ENCODE results near the gene CDH8.

The CDH8 gene

DNA sequence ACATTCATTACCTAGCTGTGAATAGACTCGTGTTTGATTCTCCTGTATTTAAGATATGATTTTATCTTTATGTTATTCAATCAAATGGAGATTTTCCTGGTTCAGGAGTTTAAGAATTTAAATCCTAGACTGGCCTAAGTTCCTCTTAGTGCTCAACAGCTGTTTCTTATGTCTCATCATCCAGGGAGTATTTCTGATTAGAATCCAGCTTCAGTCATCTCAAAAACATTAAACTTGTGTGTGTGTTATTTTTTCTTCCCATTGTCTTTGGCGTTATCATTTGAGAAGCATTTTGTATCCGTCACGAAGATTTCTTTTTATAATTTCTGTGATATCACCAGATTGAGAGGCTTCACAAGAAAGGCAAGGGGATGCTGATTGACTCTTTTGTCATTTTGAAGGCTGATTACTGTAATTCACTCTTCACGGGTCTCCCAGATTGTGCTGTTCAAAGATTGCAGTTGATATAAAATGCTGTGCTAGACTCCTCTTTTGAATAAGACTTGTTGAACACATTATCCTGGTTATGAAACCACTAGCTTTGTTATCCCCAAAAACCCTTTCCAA is 204.8 kb downstream of the CDH8 start:
- Histone ChIP-seq H3K9ac (ENCODE audit: low read depth in 1 of 2, low read length in 2 of 2) (no peak overlapping the region), H3K27ac (ENCODE audit: low read depth in 2 of 2, low read length in 2 of 2) (no peak overlapping the region), H3K4me3 (ENCODE audit: low read length in 2 of 2) (no peak overlapping the region), H3K27me3 (ENCODE audit: control insufficient read depth in 2 of 2, insufficient read depth in 2 of 2, low read length in 2 of 2) (no peaks in the 10 kb centered on the region), H3K4me1 (ENCODE audit: control insufficient read depth in 2 of 2, insufficient read depth in 2 of 2, low read length in 2 of 2) (no peaks in the 10 kb centered on the region), H3K36me3 (ENCODE audit: control insufficient read depth in 2 of 2, insufficient read depth in 2 of 2, low read length in 2 of 2) (no peaks in the 10 kb centered on the region), H3K9me3 (ENCODE audit: control insufficient read depth in 2 of 2, low read length in 2 of 2) (no peaks in the 10 kb centered on the region)

DNA sequence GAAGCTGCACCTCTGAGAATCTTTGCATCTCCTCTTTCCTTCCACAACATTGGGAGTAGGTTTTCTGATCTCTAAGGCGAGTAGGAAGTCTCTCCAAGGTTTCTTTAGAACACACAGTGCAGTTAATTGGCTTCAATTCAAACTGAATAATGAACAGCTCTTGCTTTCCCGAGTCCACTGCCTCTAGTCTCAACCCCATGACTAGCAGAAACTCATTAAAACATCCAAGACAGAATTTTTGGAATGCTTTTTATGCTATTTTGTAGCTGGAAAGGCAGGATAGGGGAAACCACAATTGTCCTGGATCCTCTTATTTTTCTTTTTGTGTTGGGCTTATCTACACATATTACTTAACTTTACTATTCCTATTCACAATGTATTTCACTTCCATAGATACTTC is 206.6 kb downstream of the CDH8 start:
- H3K9ac ChIP-seq (ENCODE audit: low read depth in 1 of 2, low read length in 2 of 2) = no peak overlapping the region
- no peak overlapping the region for H3K4me3 ChIP-seq (ENCODE audit: low read length in 2 of 2)
- H3K36me3 ChIP-seq (ENCODE audit: control insufficient read depth in 2 of 2, insufficient read depth in 2 of 2, low read length in 2 of 2) = no peaks in the 10 kb centered on the region
- no peaks in the 10 kb centered on the region for H3K4me1 ChIP-seq (ENCODE audit: control insufficient read depth in 2 of 2, insufficient read depth in 2 of 2, low read length in 2 of 2)
- H3K9me3 ChIP-seq (ENCODE audit: control insufficient read depth in 2 of 2, low read length in 2 of 2) = no peaks in the 10 kb centered on the region
- H3K27ac ChIP-seq (ENCODE audit: low read depth in 2 of 2, low read length in 2 of 2) = no peak overlapping the region
- H3K27me3 ChIP-seq (ENCODE audit: control insufficient read depth in 2 of 2, insufficient read depth in 2 of 2, low read length in 2 of 2) = no peaks in the 10 kb centered on the region

DNA sequence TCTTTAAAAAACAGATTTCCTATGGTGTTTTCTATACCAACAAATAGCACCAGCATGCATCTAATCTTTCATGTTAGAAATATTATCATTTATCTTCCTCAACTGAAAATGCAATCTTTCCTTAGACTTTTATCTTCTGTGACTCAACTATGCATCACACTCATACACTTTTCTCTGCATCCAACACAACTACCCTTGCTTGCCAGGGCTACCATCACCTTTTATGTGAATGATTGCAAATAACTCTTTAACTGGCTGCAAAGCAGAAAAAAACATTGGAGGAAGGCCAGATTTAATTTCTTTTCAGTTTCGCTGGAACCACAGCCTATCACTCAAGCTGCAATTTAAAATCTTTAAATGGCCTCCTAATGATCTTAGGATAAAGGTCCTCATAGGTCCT is 212.9 kb downstream of the CDH8 start:
- H3K4me3 ChIP-seq (ENCODE audit: low read length in 2 of 2) = no peak overlapping the region
- H3K27ac ChIP-seq (ENCODE audit: low read depth in 2 of 2, low read length in 2 of 2) = no peak overlapping the region
- H3K9me3 ChIP-seq (ENCODE audit: control insufficient read depth in 2 of 2, low read length in 2 of 2) = no peaks in the 10 kb centered on the region
- no peaks in the 10 kb centered on the region for H3K27me3 ChIP-seq (ENCODE audit: control insufficient read depth in 2 of 2, insufficient read depth in 2 of 2, low read length in 2 of 2)
- H3K9ac ChIP-seq (ENCODE audit: low read depth in 1 of 2, low read length in 2 of 2) = no peak overlapping the region
- no peaks in the 10 kb centered on the region for H3K4me1 ChIP-seq (ENCODE audit: control insufficient read depth in 2 of 2, insufficient read depth in 2 of 2, low read length in 2 of 2)
- H3K36me3 ChIP-seq (ENCODE audit: control insufficient read depth in 2 of 2, insufficient read depth in 2 of 2, low read length in 2 of 2) = no peaks in the 10 kb centered on the region

DNA sequence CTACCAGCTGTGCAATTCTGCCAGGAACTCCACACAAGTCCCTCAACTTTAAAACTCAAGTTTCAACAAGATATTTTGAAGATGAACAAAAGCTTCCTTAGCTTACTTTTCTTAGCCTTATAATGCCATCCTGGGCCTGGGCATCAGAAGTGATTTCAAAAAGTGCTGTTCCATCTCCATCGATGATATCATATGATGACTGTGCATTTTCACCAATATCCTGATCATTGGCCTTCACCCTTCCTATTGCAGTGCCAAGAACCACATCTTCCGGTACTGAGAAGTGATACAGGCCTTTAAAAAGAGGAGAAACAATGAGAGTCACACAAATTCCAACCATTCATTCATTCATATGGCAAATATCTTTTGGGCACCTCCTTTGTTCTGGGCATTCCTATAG is 215.4 kb downstream of the CDH8 start:
- Histone ChIP-seq H3K4me1 (ENCODE audit: control insufficient read depth in 2 of 2, insufficient read depth in 2 of 2, low read length in 2 of 2) (no peaks in the 10 kb centered on the region), H3K4me3 (ENCODE audit: low read length in 2 of 2) (no peak overlapping the region), H3K9ac (ENCODE audit: low read depth in 1 of 2, low read length in 2 of 2) (no peak overlapping the region), H3K9me3 (ENCODE audit: control insufficient read depth in 2 of 2, low read length in 2 of 2) (no peaks in the 10 kb centered on the region), H3K27me3 (ENCODE audit: control insufficient read depth in 2 of 2, insufficient read depth in 2 of 2, low read length in 2 of 2) (no peaks in the 10 kb centered on the region), H3K27ac (ENCODE audit: low read depth in 2 of 2, low read length in 2 of 2) (no peak overlapping the region), H3K36me3 (ENCODE audit: control insufficient read depth in 2 of 2, insufficient read depth in 2 of 2, low read length in 2 of 2) (no peaks in the 10 kb centered on the region)

DNA sequence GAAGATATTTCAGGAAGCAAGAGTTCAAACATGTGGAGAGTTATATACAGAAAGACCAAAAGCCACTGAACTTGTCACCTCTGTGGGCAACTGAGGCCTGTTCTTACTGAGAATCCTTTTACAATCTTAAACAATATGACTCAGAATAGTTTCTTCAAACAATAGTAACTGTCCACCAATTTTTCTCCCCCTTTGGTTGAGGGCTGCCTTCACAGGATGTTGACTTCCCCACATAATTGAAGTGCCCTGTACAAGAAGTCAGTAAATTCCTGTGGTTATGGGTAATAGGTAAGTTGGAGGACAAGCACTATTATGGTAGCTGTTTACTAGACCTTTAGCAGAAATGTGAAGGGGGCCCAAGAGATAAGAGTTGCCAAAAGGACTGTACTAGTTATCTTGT is 215.8 kb downstream of the CDH8 start:
- no peaks in the 10 kb centered on the region for H3K27me3 ChIP-seq (ENCODE audit: control insufficient read depth in 2 of 2, insufficient read depth in 2 of 2, low read length in 2 of 2)
- H3K4me1 ChIP-seq (ENCODE audit: control insufficient read depth in 2 of 2, insufficient read depth in 2 of 2, low read length in 2 of 2) = no peaks in the 10 kb centered on the region
- H3K27ac ChIP-seq (ENCODE audit: low read depth in 2 of 2, low read length in 2 of 2) = no peak overlapping the region
- no peaks in the 10 kb centered on the region for H3K36me3 ChIP-seq (ENCODE audit: control insufficient read depth in 2 of 2, insufficient read depth in 2 of 2, low read length in 2 of 2)
- no peak overlapping the region for H3K9ac ChIP-seq (ENCODE audit: low read depth in 1 of 2, low read length in 2 of 2)
- no peaks in the 10 kb centered on the region for H3K9me3 ChIP-seq (ENCODE audit: control insufficient read depth in 2 of 2, low read length in 2 of 2)
- no peak overlapping the region for H3K4me3 ChIP-seq (ENCODE audit: low read length in 2 of 2)

DNA sequence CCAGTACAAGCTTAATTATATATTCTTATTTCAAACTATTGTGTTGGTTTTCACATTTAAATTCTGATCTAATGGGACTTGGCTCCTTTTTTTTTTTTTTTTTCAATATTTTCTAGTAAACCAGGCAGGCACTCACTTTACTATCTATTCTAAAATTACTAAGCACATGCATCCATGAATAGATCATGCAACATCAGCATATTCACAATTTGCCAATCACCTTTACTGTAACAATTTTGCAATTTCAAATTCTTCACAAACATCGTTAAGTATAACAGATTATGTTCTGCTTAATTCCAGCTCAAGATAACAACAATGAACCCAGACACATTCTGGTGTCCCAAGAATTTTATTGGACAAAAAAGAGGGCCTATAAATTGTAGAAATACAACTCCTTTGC is 217.4 kb downstream of the CDH8 start:
- Histone ChIP-seq H3K4me1 (ENCODE audit: control insufficient read depth in 2 of 2, insufficient read depth in 2 of 2, low read length in 2 of 2) (no peaks in the 10 kb centered on the region), H3K27ac (ENCODE audit: low read depth in 2 of 2, low read length in 2 of 2) (no peak overlapping the region), H3K36me3 (ENCODE audit: control insufficient read depth in 2 of 2, insufficient read depth in 2 of 2, low read length in 2 of 2) (no peaks in the 10 kb centered on the region), H3K4me3 (ENCODE audit: low read length in 2 of 2) (no peak overlapping the region), H3K9me3 (ENCODE audit: control insufficient read depth in 2 of 2, low read length in 2 of 2) (no peaks in the 10 kb centered on the region), H3K9ac (ENCODE audit: low read depth in 1 of 2, low read length in 2 of 2) (no peak overlapping the region), H3K27me3 (ENCODE audit: control insufficient read depth in 2 of 2, insufficient read depth in 2 of 2, low read length in 2 of 2) (no peaks in the 10 kb centered on the region)

DNA sequence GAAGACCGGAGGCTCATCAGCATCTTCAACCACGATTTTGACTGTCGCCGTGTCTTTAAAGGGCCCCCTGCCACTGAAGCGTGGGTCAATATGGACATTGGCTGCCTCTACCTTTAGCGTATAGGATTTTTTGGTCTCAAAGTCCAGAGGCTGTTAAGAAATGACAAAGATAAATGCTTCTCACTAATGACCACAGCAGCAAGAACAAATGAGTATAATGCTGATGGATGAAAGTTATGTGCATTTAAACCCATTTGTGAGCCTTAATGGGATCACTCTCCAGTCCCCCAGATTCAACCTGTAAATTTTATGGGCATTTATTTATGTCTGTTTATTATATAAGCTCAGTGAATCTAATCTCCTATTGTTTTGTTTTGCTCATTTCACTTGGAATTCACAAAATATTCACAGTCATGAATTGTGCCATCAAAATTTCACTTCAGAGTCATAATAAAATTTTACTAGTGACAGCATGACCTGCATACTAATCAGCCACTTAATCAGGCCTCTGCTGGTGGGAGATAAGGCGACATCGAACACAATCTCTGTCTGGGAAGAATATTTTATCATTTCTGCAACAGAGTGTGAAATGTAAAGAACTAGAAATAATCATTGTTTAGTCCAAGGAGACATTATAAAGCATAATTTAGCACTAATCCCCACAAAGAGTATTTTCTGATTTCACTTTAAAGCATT is 218.5 kb downstream of the CDH8 start:
- Histone ChIP-seq H3K27me3 (ENCODE audit: control insufficient read depth in 2 of 2, insufficient read depth in 2 of 2, low read length in 2 of 2) (no peaks in the 10 kb centered on the region), H3K4me3 (ENCODE audit: low read length in 2 of 2) (no peak overlapping the region), H3K9me3 (ENCODE audit: control insufficient read depth in 2 of 2, low read length in 2 of 2) (no peaks in the 10 kb centered on the region), H3K36me3 (ENCODE audit: control insufficient read depth in 2 of 2, insufficient read depth in 2 of 2, low read length in 2 of 2) (no peaks in the 10 kb centered on the region), H3K9ac (ENCODE audit: low read depth in 1 of 2, low read length in 2 of 2) (no peak overlapping the region), H3K27ac (ENCODE audit: low read depth in 2 of 2, low read length in 2 of 2) (no peak overlapping the region), H3K4me1 (ENCODE audit: control insufficient read depth in 2 of 2, insufficient read depth in 2 of 2, low read length in 2 of 2) (no peaks in the 10 kb centered on the region)

DNA sequence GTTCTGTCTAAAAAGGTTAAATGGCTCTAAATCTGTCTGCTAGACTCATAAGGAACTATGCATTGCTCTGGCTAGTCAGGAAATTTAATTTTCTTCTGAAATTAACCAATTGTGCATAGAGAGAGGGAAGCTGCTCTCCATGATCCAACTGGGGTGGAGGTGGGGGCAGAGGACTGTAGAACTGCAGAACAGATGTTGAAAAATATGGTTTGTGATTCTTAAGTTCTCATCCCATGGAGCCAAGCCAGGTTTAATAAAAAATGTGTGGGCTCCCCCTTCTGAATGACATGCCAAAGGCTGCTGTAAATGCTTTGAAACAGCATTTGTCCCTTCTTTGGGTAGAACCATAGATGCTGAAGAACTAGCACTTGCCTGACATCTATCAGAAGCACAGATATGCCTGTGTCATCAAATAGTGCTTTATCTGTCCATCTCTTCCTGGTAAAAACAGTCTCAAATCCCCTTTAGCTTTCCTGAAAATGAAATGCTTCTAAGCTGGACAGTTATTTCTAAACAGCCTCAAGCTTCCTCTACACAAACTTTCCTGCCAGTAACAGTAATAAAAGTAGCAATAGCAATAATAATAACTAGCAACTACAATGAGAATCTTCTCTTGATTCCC is 221.4 kb downstream of the CDH8 start:
- no peaks in the 10 kb centered on the region for H3K27me3 ChIP-seq (ENCODE audit: control insufficient read depth in 2 of 2, insufficient read depth in 2 of 2, low read length in 2 of 2)
- no peaks in the 10 kb centered on the region for H3K4me1 ChIP-seq (ENCODE audit: control insufficient read depth in 2 of 2, insufficient read depth in 2 of 2, low read length in 2 of 2)
- H3K9ac ChIP-seq (ENCODE audit: low read depth in 1 of 2, low read length in 2 of 2) = no peak overlapping the region
- no peaks in the 10 kb centered on the region for H3K36me3 ChIP-seq (ENCODE audit: control insufficient read depth in 2 of 2, insufficient read depth in 2 of 2, low read length in 2 of 2)
- no peaks in the 10 kb centered on the region for H3K9me3 ChIP-seq (ENCODE audit: control insufficient read depth in 2 of 2, low read length in 2 of 2)
- H3K4me3 ChIP-seq (ENCODE audit: low read length in 2 of 2) = no peak overlapping the region
- H3K27ac ChIP-seq (ENCODE audit: low read depth in 2 of 2, low read length in 2 of 2) = no peak overlapping the region

DNA sequence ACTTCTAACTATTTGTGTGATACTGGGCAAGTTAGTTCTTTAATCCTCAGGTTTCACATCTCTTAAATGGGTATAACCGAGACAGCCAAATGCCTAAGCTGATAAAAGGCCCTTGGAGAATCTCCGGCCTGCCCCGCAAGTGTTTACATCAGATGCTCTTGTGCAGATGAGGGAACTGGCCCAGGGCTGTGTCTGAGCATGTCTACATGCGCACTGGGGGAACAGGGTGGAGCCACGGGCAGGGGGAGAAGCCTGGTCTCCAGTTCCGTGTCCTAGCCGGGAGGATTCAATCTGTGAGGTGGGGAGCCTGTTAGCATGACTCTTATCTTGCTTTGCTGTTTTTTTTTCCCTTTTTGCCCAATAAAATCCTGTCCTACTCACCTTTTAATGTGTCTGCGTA is 222.9 kb downstream of the CDH8 start:
- H3K27me3 ChIP-seq (ENCODE audit: control insufficient read depth in 2 of 2, insufficient read depth in 2 of 2, low read length in 2 of 2) = no peaks in the 10 kb centered on the region
- no peaks in the 10 kb centered on the region for H3K4me1 ChIP-seq (ENCODE audit: control insufficient read depth in 2 of 2, insufficient read depth in 2 of 2, low read length in 2 of 2)
- H3K4me3 ChIP-seq (ENCODE audit: low read length in 2 of 2) = no peak overlapping the region
- no peak overlapping the region for H3K27ac ChIP-seq (ENCODE audit: low read depth in 2 of 2, low read length in 2 of 2)
- no peaks in the 10 kb centered on the region for H3K9me3 ChIP-seq (ENCODE audit: control insufficient read depth in 2 of 2, low read length in 2 of 2)
- no peak overlapping the region for H3K9ac ChIP-seq (ENCODE audit: low read depth in 1 of 2, low read length in 2 of 2)
- no peaks in the 10 kb centered on the region for H3K36me3 ChIP-seq (ENCODE audit: control insufficient read depth in 2 of 2, insufficient read depth in 2 of 2, low read length in 2 of 2)

DNA sequence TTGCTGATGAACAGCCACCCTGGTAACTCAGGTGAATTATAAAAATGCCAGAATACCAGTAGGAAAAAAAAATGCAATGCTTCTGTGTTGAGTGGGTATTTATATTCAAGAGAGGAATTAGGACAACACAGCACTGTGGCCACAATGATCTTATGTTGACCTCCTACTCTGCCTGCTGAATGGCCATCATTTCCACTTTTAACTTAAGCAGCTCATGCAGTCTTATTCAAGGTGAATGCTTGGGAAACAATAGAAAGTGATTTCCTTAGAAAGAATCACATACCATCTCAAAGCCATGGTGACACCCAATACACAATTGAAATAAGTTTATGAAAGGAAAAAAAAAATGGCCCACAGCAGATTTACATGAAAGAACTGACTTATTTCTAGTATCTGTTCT is 224.0 kb downstream of the CDH8 start:
- Histone ChIP-seq H3K27ac (ENCODE audit: low read depth in 2 of 2, low read length in 2 of 2) (no peak overlapping the region), H3K9ac (ENCODE audit: low read depth in 1 of 2, low read length in 2 of 2) (no peak overlapping the region), H3K27me3 (ENCODE audit: control insufficient read depth in 2 of 2, insufficient read depth in 2 of 2, low read length in 2 of 2) (no peaks in the 10 kb centered on the region), H3K4me1 (ENCODE audit: control insufficient read depth in 2 of 2, insufficient read depth in 2 of 2, low read length in 2 of 2) (no peaks in the 10 kb centered on the region), H3K36me3 (ENCODE audit: control insufficient read depth in 2 of 2, insufficient read depth in 2 of 2, low read length in 2 of 2) (no peaks in the 10 kb centered on the region), H3K4me3 (ENCODE audit: low read length in 2 of 2) (no peak overlapping the region), H3K9me3 (ENCODE audit: control insufficient read depth in 2 of 2, low read length in 2 of 2) (no peaks in the 10 kb centered on the region)
